Stimulated activated effector memory CD8-positive, alpha-beta T cell treated with anti-CD3 and anti-CD28 coated beads, Interleukin-12 subunit alpha, Interleukin-12 subunit beta, amount 100 ng/mL, for 72 hours (primary cell): ENCODE data around the gene PTPRN2.
"Not testable (repeated sequence)": the region's sequence is repeated elsewhere in the genome, so short reads cannot be mapped to it uniquely, and the experiment has no call there.

Experiments
- ATAC-seq: fragments of 150-1000 bp; cut with Tn5 transposase; 2 replicates; pipeline ENCODE4 v1.10.0; 2021
- DNase-seq, 2 donors: peaks; one replicate each; pipeline ENCODE4 v3.0.0; 2021 to 2022; ENCODE audit warnings: low spot score in 2 of 2
- H3K27ac Mint-ChIP-seq: one replicate; pipeline ENCODE4 v1.8.0; 2022; ENCODE audit warnings: mild to moderate bottlenecking, mixed read lengths
- H3K36me3 Mint-ChIP-seq: one replicate; pipeline ENCODE4 v1.8.0; 2022; ENCODE audit warnings: mild to moderate bottlenecking, mixed read lengths
- H3K4me1 Mint-ChIP-seq: one replicate; pipeline ENCODE4 v1.8.0; 2022; ENCODE audit warnings: mixed read lengths
- H3K4me3 Mint-ChIP-seq: one replicate; pipeline ENCODE4 v1.8.0; 2022; ENCODE audit warnings: mild to moderate bottlenecking, mixed read lengths
- H3K9me3 Mint-ChIP-seq: one replicate; pipeline ENCODE4 v1.8.0; 2022; ENCODE audit warnings: mixed read lengths

PTPRN2 gene

GRCh38 chr7:158186406-158186805 lies 401.2 kb downstream of the PTPRN2 start:
- no peaks in the 10 kb centered on the region for H3K36me3 Mint-ChIP-seq
- H3K4me1 Mint-ChIP-seq, result no peaks in the 10 kb centered on the region
- H3K27ac Mint-ChIP-seq, result no peak overlapping the region
- DNase-seq (no peak), ATAC-seq (no peak)
- H3K9me3 Mint-ChIP-seq, result peaks cover 10% of the 10 kb centered on the region
- no peak overlapping the region for H3K4me3 Mint-ChIP-seq

- Mint-ChIP-seq H3K4me3 (no peak overlapping the region), H3K9me3 (peaks cover 10% of the 10 kb centered on the region), H3K36me3 (no peaks in the 10 kb centered on the region), H3K4me1 (no peaks in the 10 kb centered on the region), H3K27ac (no peak overlapping the region)
- DNase-seq (no peak), ATAC-seq (no peak)
Observed at GRCh38 chr7:158185653-158186052, 402.0 kb downstream of the PTPRN2 start.

GRCh38 chr7:158183431-158183830 lies 404.2 kb downstream of the PTPRN2 start:
- ATAC-seq (no peak), DNase-seq (no peak)
- peaks cover 10% of the 10 kb centered on the region for H3K9me3 Mint-ChIP-seq
- H3K4me1 Mint-ChIP-seq, result no peaks in the 10 kb centered on the region
- H3K27ac Mint-ChIP-seq, result no peak overlapping the region
- no peak overlapping the region for H3K4me3 Mint-ChIP-seq
- H3K36me3 Mint-ChIP-seq, result no peaks in the 10 kb centered on the region

DNA sequence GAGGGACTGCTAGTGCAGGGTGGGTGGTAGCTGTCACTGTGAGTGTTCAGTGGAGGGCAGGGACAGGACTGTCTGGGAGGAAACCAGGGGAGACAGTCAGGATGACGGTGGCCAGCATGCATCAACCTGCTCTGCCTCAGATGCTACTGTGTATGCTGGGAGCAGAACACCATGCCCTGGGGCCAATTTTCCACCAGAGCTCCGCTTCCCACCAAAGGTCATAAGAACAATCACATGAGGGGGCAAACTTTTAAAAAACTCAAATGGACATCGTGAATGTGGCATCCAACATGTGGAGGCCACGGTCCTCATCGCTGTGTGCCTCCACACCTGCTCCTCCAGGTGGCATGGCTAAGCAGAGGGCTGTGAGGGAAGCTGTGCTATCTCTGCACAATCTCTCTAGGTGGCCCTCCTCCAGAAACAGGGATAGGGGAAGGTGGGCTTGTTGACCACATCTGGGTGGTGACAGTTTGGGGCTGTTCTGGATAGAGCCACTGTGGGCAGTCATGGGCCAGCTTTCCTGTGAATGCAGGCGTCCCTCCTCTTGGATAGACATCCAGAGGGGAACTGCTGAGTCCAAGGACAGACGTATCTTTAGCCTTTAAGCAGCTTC lies 411.0 kb downstream of the PTPRN2 start:
- Mint-ChIP-seq H3K4me1 (no peaks in the 10 kb centered on the region), H3K4me3 (no peak overlapping the region), H3K36me3 (no peaks in the 10 kb centered on the region), H3K27ac (no peak overlapping the region), H3K9me3 (peaks cover 20% of the 10 kb centered on the region)
- DNase-seq, result no peak
- ATAC-seq, result no peak

- peaks cover 19% of the 10 kb centered on the region for H3K9me3 Mint-ChIP-seq
- DNase-seq (no peak), ATAC-seq (no peak)
- H3K36me3 Mint-ChIP-seq, result no peaks in the 10 kb centered on the region
- H3K27ac Mint-ChIP-seq, result no peak overlapping the region
- no peak overlapping the region for H3K4me3 Mint-ChIP-seq
- H3K4me1 Mint-ChIP-seq, result no peaks in the 10 kb centered on the region
Observed at GRCh38 chr7:158175779-158176178, 411.8 kb downstream of the PTPRN2 start.

- DNase-seq (no peak), ATAC-seq (no peak)
- no peak overlapping the region for H3K27ac Mint-ChIP-seq
- H3K4me1 Mint-ChIP-seq, result no peaks in the 10 kb centered on the region
- H3K9me3 Mint-ChIP-seq, result peaks cover 19% of the 10 kb centered on the region
- no peak overlapping the region for H3K4me3 Mint-ChIP-seq
- no peaks in the 10 kb centered on the region for H3K36me3 Mint-ChIP-seq
Observed at GRCh38 chr7:158174947-158175346, 412.7 kb downstream of the PTPRN2 start.

DNA sequence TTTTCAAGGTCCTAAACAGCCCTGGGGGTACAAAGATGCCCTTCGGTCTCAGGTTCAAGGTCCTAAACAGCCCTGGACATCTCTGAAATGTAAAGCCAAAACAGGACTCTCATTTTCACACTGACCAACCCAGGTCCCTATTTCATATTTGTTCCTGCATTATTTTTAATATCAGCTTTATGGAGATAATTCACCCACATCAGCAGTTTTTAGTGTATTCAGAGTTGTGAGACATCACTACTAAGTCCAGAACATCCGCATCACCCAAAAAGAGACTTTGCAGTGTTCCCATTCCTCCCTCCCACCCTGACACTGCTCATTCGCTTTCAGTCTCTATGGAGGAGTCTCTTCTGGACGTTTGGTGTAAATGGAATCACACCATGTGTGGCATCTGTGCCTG lies 420.2 kb downstream of the PTPRN2 start:
- no peak for ATAC-seq
- Mint-ChIP-seq H3K27ac (no peak overlapping the region), H3K9me3 (peaks cover 17% of the 10 kb centered on the region), H3K4me3 (no peak overlapping the region), H3K36me3 (no peaks in the 10 kb centered on the region), H3K4me1 (no peaks in the 10 kb centered on the region)
- DNase-seq, result no peak

DNA sequence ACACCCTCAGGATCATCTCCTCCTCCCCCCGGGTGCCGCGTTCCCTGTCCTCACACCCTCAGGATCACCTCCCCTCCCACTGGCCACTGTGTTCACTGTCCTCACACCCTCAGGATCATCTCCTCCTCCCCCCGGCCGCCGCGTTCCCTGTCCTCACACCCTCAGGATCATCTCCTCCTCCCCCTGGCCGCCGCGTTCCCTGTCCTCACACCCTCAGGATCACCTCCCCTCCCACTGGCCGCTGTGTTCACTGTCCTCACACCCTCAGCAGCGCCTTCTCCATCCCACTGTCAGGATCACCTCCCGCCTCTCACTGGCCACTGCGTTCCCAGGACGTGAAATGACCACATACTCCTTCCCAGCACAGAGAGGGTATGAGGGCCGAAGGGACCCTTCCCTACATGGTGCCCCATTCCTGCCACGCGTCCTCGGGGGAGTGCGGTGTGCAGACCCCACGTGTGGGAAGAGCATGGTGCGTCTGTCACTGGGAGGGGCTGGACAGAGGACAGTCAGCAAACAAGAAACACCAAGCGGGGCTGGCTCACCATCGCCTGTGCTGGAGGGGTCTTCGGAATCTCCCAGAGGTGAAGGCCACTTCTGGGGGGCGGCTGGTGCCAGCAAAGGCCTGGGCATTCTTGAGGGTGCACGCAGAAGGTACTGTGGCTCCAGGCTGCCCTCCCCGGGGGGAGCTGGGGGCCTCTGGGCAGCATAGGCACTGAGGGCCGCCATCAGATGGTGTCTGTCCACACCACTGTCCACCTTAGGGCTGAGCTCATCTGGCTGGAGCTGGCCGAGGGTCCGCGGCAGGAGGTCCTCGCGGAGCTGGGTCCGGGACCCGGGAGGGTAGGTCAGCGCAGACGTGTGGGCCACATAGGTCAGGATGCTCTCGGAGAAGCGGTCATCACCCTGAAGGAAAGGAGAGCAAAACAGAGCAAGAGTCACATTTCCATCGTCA lies 421.0 kb downstream of the PTPRN2 start:
- no peaks in the 10 kb centered on the region for H3K36me3 Mint-ChIP-seq

DNA sequence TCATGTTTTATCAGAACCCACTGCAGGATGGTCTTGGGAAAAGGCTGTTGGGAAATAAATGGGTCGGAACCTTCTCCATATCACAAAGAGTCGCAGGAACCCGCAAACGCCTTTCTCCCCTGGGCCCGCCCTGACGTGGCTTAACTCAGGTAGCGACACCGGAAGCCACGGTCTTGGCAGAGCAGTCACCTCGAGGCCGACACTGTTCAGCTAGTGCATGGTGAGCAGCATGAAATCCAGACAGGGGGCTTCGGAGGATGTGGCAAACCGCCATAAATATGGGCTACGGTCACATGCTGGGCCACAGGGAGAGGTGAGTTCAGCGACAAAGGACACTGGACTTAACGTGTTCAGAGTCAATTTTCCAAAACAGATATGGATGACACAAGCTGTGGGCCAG lies 421.9 kb downstream of the PTPRN2 start:
- Mint-ChIP-seq H3K9me3 (peaks cover 17% of the 10 kb centered on the region), H3K4me3 (no peak overlapping the region), H3K4me1 (no peaks in the 10 kb centered on the region), H3K27ac (no peak overlapping the region), H3K36me3 (no peaks in the 10 kb centered on the region)
- no peak for ATAC-seq
- no peak for DNase-seq

More for the DNA sequence above, 421.0 kb downstream of the PTPRN2 start:
- no peak for DNase-seq
- H3K4me3 Mint-ChIP-seq, result no peak overlapping the region
- no peak for ATAC-seq
- peaks cover 17% of the 10 kb centered on the region for H3K9me3 Mint-ChIP-seq
- H3K4me1 Mint-ChIP-seq, result no peaks in the 10 kb centered on the region
- no peak overlapping the region for H3K27ac Mint-ChIP-seq

- H3K4me1 Mint-ChIP-seq, result no peaks in the 10 kb centered on the region
- no peaks in the 10 kb centered on the region for H3K36me3 Mint-ChIP-seq
- peaks cover 17% of the 10 kb centered on the region for H3K9me3 Mint-ChIP-seq
- H3K27ac Mint-ChIP-seq, result no peak overlapping the region
- DNase-seq (no peak), ATAC-seq (no peak)
- H3K4me3 Mint-ChIP-seq, result no peak overlapping the region
Observed at GRCh38 chr7:158164101-158165095, 423.2 kb downstream of the PTPRN2 start.

- H3K4me1 Mint-ChIP-seq, result no peaks in the 10 kb centered on the region
- peaks cover 17% of the 10 kb centered on the region for H3K9me3 Mint-ChIP-seq
- H3K4me3 Mint-ChIP-seq, result no peak overlapping the region
- ATAC-seq, result no peak
- H3K36me3 Mint-ChIP-seq, result no peaks in the 10 kb centered on the region
- no peak for DNase-seq
- H3K27ac Mint-ChIP-seq, result no peak overlapping the region
Observed at GRCh38 chr7:158161194-158161593, 426.4 kb downstream of the PTPRN2 start.

- Mint-ChIP-seq H3K4me1 (no peaks in the 10 kb centered on the region), H3K9me3 (peaks cover 20% of the 10 kb centered on the region), H3K27ac (no peak overlapping the region), H3K4me3 (no peak overlapping the region), H3K36me3 (no peaks in the 10 kb centered on the region)
- ATAC-seq (no peak), DNase-seq (no peak)
Observed at GRCh38 chr7:158160199-158160598, 427.4 kb downstream of the PTPRN2 start.

DNA sequence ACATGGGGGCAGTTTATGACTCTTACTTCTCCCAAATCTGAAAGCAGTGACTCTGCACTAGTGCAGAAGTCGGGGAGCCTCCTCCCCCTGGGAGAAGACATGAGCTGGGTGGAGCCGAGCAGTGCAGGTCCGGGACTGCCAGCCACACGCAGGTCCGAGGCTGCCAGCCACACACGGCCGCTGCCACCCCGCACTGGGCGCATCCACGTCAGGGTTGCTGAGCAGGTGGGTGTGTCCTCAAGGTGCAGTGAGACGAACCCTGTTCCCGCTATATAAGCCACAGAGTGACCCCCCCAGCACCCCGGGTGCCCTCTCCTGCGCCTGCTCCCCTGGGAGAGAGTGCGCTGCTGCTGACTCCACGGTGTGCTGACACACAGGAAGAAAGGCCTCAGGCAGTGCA lies 430.2 kb downstream of the PTPRN2 start:
- peaks cover 6% of the 10 kb centered on the region for H3K9me3 Mint-ChIP-seq
- H3K36me3 Mint-ChIP-seq, result no peaks in the 10 kb centered on the region
- no peaks in the 10 kb centered on the region for H3K4me1 Mint-ChIP-seq
- H3K27ac Mint-ChIP-seq, result no peak overlapping the region
- DNase-seq (no peak), ATAC-seq (no peak)
- no peak overlapping the region for H3K4me3 Mint-ChIP-seq

DNA sequence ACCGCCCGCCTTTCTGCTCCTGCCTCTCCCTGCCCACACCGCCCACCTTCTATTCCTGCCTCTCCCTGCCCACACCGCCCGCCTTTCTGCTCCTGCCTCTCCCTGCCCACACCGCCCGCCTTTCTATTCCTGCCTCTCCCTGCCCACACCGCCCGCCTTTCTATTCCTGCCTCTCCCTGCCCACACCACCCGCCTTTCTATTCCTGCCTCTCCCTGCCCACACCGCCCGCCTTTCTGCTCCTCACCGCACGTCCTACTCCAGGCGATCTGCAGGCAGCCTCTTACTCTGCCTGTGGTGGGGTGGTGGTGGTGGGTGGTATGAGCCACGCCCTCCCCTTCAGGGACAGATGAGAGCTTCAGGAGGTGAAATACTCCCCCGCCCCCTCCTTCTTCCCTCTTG lies 436.4 kb downstream of the PTPRN2 start:
- ATAC-seq, result not testable (repeated sequence)

GRCh38 chr7:158150234-158150633 lies 437.4 kb downstream of the PTPRN2 start:
- ATAC-seq (no peak), DNase-seq (no peak)
- no peak overlapping the region for H3K4me3 Mint-ChIP-seq
- H3K27ac Mint-ChIP-seq, result no peak overlapping the region
- no peaks in the 10 kb centered on the region for H3K9me3 Mint-ChIP-seq
- H3K4me1 Mint-ChIP-seq, result no peaks in the 10 kb centered on the region
- no peaks in the 10 kb centered on the region for H3K36me3 Mint-ChIP-seq

More for the DNA sequence above, 436.4 kb downstream of the PTPRN2 start:
- not testable (repeated sequence) for H3K4me3 Mint-ChIP-seq, H3K36me3 Mint-ChIP-seq, H3K4me1 Mint-ChIP-seq, H3K27ac Mint-ChIP-seq, H3K9me3 Mint-ChIP-seq, DNase-seq
